ENCODE data around the gene CFAP74. TPM values are rescaled to one million over a fixed set of nuclear protein-coding genes. Genes with fewer than 3 reads are reported as not detected.

CFAP74 gene
- total RNA-seq, 1 experiment from 2014 or later, result not detected

DNA sequence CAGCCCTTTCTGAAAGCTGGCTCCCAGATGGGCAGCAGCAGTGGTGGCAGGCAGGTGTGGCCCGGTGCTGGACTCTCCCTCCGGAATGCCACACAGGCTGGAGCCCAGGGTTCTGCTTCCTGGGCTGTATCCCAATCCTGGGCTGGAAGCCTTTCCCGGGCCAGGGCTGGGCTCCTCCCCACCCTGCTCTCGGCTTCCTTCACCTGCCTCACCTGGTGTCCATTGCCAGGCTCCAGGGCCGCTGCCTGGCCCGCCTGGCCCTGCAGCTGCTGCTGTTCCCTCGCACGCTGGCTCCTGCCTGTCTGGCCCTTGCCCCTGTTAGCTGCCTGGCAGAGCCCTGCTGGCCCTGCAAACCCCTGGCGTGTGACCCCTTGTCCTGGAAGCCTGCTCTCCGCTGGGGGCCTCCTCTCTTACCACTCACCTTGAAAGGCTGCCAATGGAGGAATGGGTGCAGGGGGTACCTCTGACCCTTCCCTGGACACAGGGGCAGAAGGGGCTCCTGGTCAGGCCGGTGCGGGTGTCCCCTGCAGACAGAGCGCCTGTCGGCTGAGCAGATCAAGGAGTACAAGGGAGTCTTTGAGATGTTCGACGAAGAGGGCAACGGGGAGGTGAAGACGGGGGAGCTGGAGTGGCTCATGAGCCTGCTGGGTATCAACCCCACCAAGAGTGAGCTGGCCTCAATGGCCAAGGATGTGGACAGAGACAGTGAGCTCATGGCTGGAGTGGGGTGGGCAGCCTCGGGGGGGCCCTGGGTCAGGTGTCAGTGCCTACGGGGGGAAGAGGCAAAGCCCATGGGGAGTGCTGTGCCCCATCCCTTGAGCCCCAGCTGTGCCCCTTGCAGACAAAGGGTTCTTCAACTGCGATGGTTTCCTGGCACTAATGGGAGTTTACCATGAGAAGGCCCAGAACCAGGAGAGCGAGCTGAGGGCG lies 87.4 kb downstream of the CFAP74 start:
- H3K4me3 ChIP-seq (ENCODE audit: low read depth, low read length, poor library complexity, severe bottlenecking), result no peak overlapping the region
- DNase-seq (ENCODE audit: low spot score), result no peak
- no peaks in the 10 kb centered on the region for H3K9me3 ChIP-seq (ENCODE audit: low read depth, low read length, poor library complexity, severe bottlenecking)
- H3K4me1 ChIP-seq (ENCODE audit: insufficient read depth, low read length, poor library complexity, severe bottlenecking), result peaks cover 13% of the 10 kb centered on the region
- CTCF ChIA-PET, result no interaction called here
- POLR2A ChIA-PET (ENCODE audit: low non-redundant PET), result no interaction called here
- BruUV-seq (replicated peaks), result no TSS peak
- H3K27ac ChIP-seq (ENCODE audit: low read depth, low read length, poor library complexity, severe bottlenecking), result no peak overlapping the region
- H3K36me3 ChIP-seq (ENCODE audit: insufficient read depth, low read length, poor library complexity, severe bottlenecking), result no peaks in the 10 kb centered on the region
- no peaks in the 10 kb centered on the region for H3K27me3 ChIP-seq (replicated peaks; ENCODE audit: insufficient read depth, low read depth, low read length, poor library complexity)
- intact Hi-C loops (cut with micrococcal nuclease; ENCODE audit: unreplicated experiment), result no loop called here
- TF ChIP-seq, protein P1, sequence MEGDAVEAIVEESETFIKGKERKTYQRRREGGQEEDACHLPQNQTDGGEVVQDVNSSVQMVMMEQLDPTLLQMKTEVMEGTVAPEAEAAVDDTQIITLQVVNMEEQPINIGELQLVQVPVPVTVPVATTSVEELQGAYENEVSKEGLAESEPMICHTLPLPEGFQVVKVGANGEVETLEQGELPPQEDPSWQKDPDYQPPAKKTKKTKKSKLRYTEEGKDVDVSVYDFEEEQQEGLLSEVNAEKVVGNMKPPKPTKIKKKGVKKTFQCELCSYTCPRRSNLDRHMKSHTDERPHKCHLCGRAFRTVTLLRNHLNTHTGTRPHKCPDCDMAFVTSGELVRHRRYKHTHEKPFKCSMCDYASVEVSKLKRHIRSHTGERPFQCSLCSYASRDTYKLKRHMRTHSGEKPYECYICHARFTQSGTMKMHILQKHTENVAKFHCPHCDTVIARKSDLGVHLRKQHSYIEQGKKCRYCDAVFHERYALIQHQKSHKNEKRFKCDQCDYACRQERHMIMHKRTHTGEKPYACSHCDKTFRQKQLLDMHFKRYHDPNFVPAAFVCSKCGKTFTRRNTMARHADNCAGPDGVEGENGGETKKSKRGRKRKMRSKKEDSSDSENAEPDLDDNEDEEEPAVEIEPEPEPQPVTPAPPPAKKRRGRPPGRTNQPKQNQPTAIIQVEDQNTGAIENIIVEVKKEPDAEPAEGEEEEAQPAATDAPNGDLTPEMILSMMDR (conservative IDR thresholded peaks at IDR 0.05; ENCODE audit: low read depth, low read length), result no peak
- TF ChIP-seq EZH2 (IDR thresholded peaks at IDR 0.05; ENCODE audit: borderline replicate concordance, low read depth, low read length, poor library complexity, severe bottlenecking), result no peak

DNA sequence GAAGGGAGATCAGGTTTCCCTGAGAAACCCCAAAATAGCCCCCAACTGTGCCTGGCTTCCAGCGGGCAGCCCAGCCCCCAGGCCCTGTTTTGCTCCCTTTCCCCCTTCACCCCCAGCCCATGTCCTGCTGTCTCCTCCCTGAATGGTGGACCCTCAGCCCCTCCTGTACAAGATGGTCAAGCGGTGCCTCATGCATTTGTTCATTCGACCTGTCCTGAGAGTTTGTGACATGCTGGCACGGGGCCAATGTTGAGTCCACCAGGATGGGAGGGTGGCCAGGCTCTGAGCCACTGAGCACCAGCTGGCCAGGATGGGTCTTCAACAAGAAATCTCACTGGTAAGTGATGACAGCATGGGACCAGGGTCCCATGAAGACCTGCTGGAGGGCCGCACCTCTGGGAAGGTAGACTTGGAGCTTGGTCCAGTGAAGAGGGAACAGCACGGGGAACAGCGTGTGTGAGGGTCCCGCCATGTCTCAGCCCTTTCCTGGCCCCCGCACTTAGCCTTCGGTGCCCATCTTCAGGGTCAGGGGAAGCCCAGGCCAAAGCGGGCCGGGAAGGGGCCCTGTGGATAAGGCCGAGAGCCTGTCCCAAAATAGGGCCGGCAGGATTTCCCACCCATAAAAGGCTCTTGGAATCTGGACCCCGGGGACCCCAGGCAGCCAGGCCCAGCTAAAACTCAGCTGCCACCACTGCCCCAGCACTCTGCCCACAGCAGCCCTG lies 88.5 kb downstream of the CFAP74 start, which contains the start of gene CALML6:
TSS of gene CALML6 (plus strand) at position 290 of the 722 bp plus-strand sequence. CDS start at position 311, 21 bp downstream.
- ChIA-PET POLR2A (ENCODE audit: low non-redundant PET) (interaction anchor here (0.6 kb wide), 1 partner anchor 489 kb away, joined by 10 read pairs; no protein-coding TSS in a partner anchor), CTCF (no interaction called here)
- intact Hi-C loops (cut with micrococcal nuclease; ENCODE audit: unreplicated experiment), result no loop called here
- no peaks in the 10 kb centered on the region for H3K27me3 ChIP-seq (replicated peaks; ENCODE audit: insufficient read depth, low read depth, low read length, poor library complexity)
- no peaks in the 10 kb centered on the region for H3K9me3 ChIP-seq (ENCODE audit: low read depth, low read length, poor library complexity, severe bottlenecking)
- DNase-seq (ENCODE audit: low spot score), result no peak
- no peak within 1 kb of the TSS for H3K27ac ChIP-seq (ENCODE audit: low read depth, low read length, poor library complexity, severe bottlenecking)
- H3K4me3 ChIP-seq (ENCODE audit: low read depth, low read length, poor library complexity, severe bottlenecking), result no peak within 1 kb of the TSS
- BruUV-seq (replicated peaks), result no TSS peak
- TF ChIP-seq EZH2 (IDR thresholded peaks at IDR 0.05; ENCODE audit: borderline replicate concordance, low read depth, low read length, poor library complexity, severe bottlenecking), result no peak
- TF ChIP-seq, protein P1 (conservative IDR thresholded peaks at IDR 0.05; ENCODE audit: low read depth, low read length), result no peak
- H3K4me1 ChIP-seq (ENCODE audit: insufficient read depth, low read length, poor library complexity, severe bottlenecking), result peaks cover 13% of the 10 kb centered on the region
- no peaks in the 10 kb centered on the region for H3K36me3 ChIP-seq (ENCODE audit: insufficient read depth, low read length, poor library complexity, severe bottlenecking)

DNA sequence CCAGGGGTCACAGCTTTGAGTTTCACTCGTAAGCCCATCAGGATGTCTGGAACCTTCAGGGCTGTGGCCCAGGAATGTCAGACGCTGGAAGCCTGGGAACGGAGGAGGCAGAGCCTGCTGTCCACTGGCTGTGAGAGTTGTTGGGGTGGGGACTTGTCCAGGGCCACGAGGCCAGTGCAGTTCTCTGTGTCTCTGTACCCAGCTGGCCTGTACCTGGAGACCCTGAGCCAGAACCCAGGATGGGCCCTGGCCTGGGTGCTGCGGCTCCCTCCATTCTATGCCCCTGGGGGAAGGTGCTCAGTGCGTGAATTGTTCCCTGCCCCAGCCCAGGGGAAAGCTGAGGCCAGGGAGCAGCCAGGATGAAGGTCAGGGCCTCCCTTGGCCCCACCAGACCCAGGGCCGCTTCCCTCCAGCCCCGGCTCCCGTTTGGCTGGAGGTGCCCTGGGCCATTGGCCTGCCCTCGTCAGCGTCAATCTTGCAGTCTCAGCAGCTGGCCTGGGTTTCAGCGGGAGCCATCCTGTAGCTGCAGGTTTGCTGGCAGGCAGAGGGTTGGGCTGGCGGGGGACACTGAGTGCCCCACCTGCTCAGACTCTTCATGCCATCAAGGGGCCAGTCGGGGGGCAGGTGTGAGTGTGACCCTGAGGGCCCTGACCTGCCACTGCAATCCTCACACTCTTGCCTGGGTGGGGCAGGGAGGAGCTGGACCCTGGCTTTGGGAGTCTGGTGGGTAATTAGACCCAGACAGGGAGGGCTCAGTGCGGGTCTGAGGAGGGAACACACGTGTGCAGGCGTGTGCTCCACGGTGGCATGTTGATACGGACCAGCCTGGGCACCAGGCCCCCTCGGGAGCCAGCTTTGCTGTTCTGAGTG lies 89.2 kb downstream of the CFAP74 start:
- Histone ChIP-seq H3K9me3 (ENCODE audit: low read depth, low read length, poor library complexity, severe bottlenecking) (no peaks in the 10 kb centered on the region), H3K4me3 (ENCODE audit: low read depth, low read length, poor library complexity, severe bottlenecking) (no peak overlapping the region), H3K4me1 (ENCODE audit: insufficient read depth, low read length, poor library complexity, severe bottlenecking) (peaks cover 9% of the 10 kb centered on the region), H3K27ac (ENCODE audit: low read depth, low read length, poor library complexity, severe bottlenecking) (no peak overlapping the region), H3K27me3 (replicated peaks; ENCODE audit: insufficient read depth, low read depth, low read length, poor library complexity) (no peaks in the 10 kb centered on the region), H3K36me3 (ENCODE audit: insufficient read depth, low read length, poor library complexity, severe bottlenecking) (no peaks in the 10 kb centered on the region)
- BruUV-seq (replicated peaks), result no TSS peak
- intact Hi-C loops (cut with micrococcal nuclease; ENCODE audit: unreplicated experiment), result no loop called here
- CTCF ChIA-PET, result no interaction called here
- no peak for DNase-seq (ENCODE audit: low spot score)
- POLR2A ChIA-PET (ENCODE audit: low non-redundant PET), result no interaction called here
- no peak for TF ChIP-seq EZH2 (IDR thresholded peaks at IDR 0.05; ENCODE audit: borderline replicate concordance, low read depth, low read length, poor library complexity, severe bottlenecking)
- TF ChIP-seq, protein P1 (conservative IDR thresholded peaks at IDR 0.05; ENCODE audit: low read depth, low read length), result no peak
